WTC11 (cell line): ENCODE data around the gene FILIP1L. TPM values are rescaled to one million over a fixed set of nuclear protein-coding genes. Genes with fewer than 3 reads are reported as not detected.
A peak's percentile ranks its signal among the peaks of the same experiment; 100 is the strongest.

Experiments used
- ATAC-seq: fragments of 200-7000 bp; cut with Tn5 transposase; 2 replicates; pipeline ENCODE4 v1.10.0; 2021; ENCODE audit warnings: mild to moderate bottlenecking, moderate library complexity
- CTCF ChIA-PET: fragments of 300-600 bp; sonication (Branson Sonifier 250); formaldehyde crosslinking; loops from one replicate; lab custom pipeline; 2021; ENCODE audit warnings: antibody characterized with exemption; lab: Charles Lee
- POLR2A ChIA-PET: fragments of 350-600 bp; sonication (Branson Sonifier 250); formaldehyde crosslinking; loops from one replicate; lab custom pipeline; 2021; ENCODE audit warnings: antibody characterized with exemption; lab: Charles Lee
- DNase-seq: peaks from one replicate; pipeline ENCODE4 v3.0.0; 2021; ENCODE audit warnings: low spot score
- H3K27ac Mint-ChIP-seq: 2 replicates; pipeline ENCODE4 v1.8.0; 2021; ENCODE audit warnings: mixed read lengths
- H3K27me3 Mint-ChIP-seq: 2 replicates; pipeline ENCODE4 v1.8.0; 2021; ENCODE audit warnings: low read depth, mild to moderate bottlenecking, moderate library complexity, mixed read lengths
- H3K36me3 Mint-ChIP-seq: 2 replicates; pipeline ENCODE4 v1.8.0; 2021; ENCODE audit warnings: mixed read lengths
- H3K4me1 Mint-ChIP-seq: 2 replicates; pipeline ENCODE4 v1.8.0; 2022; ENCODE audit warnings: mixed read lengths
- H3K4me3 Mint-ChIP-seq: 2 replicates; pipeline ENCODE4 v1.8.0; 2021; ENCODE audit warnings: mild to moderate bottlenecking, moderate library complexity, mixed read lengths
- H3K9me3 Mint-ChIP-seq: 2 replicates; pipeline ENCODE4 v1.8.0; 2021; ENCODE audit warnings: mixed read lengths
- ATF1 ChIP-seq: sonication (generic); formaldehyde crosslinking; IDR thresholded peaks from 2 replicates; pipeline ENCODE4 v1.8.1; 2023; ENCODE audit warnings: mild to moderate bottlenecking, moderate library complexity, missing genetic modification reagents
- CREM ChIP-seq: sonication (generic); formaldehyde crosslinking; IDR thresholded peaks from 2 replicates; pipeline ENCODE4 v1.8.1; 2022; ENCODE audit warnings: mild to moderate bottlenecking, missing genetic modification reagents, moderate library complexity
- E2F1 ChIP-seq: sonication (generic); formaldehyde crosslinking; IDR thresholded peaks from 2 replicates; pipeline ENCODE4 v1.8.0; 2022; ENCODE audit warnings: mild to moderate bottlenecking, missing genetic modification reagents
- E2F4 ChIP-seq: sonication (generic); formaldehyde crosslinking; IDR thresholded peaks from 2 replicates; pipeline ENCODE4 v1.8.1; 2022; ENCODE audit warnings: low read depth, mild to moderate bottlenecking, moderate library complexity, missing genetic modification reagents, borderline replicate concordance
- ELF4 ChIP-seq: sonication (generic); formaldehyde crosslinking; IDR thresholded peaks from 2 replicates; pipeline ENCODE4 v1.8.1; 2022; ENCODE audit warnings: low read depth, mild to moderate bottlenecking, moderate library complexity, missing genetic modification reagents
- ESRRA ChIP-seq: sonication (generic); formaldehyde crosslinking; IDR thresholded peaks from 2 replicates; pipeline ENCODE4 v1.8.1; 2022; ENCODE audit warnings: mild to moderate bottlenecking, missing genetic modification reagents, borderline replicate concordance
- FOXJ3 ChIP-seq: sonication (generic); formaldehyde crosslinking; IDR thresholded peaks from 2 replicates; pipeline ENCODE4 v1.9.0; 2021; ENCODE audit warnings: missing genetic modification reagents, mild to moderate bottlenecking, borderline replicate concordance
- HMGA2 ChIP-seq: fragments of 250-450 bp; sonication (Bioruptor Pico); IDR thresholded peaks from 2 replicates; pipeline ENCODE4 v1.4.0; 2021; ENCODE audit warnings: mild to moderate bottlenecking, moderate library complexity
- IRF2 ChIP-seq: sonication (generic); formaldehyde crosslinking; IDR thresholded peaks from 2 replicates; pipeline ENCODE4 v1.8.0; 2022; ENCODE audit warnings: low read depth, missing genetic modification reagents, borderline replicate concordance
- KAT7 ChIP-seq: sonication (generic); formaldehyde crosslinking; IDR thresholded peaks from 2 replicates; pipeline ENCODE4 v1.8.1; 2023; ENCODE audit warnings: missing genetic modification reagents, mild to moderate bottlenecking, borderline replicate concordance
- RELA ChIP-seq: sonication (generic); formaldehyde crosslinking; IDR thresholded peaks from 2 replicates; pipeline ENCODE4 v1.8.1; 2022; ENCODE audit warnings: missing genetic modification reagents, mild to moderate bottlenecking, borderline replicate concordance
- RORB ChIP-seq: fragments of 250-450 bp; sonication (Bioruptor Pico); IDR thresholded peaks from 2 replicates; pipeline ENCODE4 v1.9.0; 2021; ENCODE audit warnings: mild to moderate bottlenecking
- SMAD4 ChIP-seq: sonication (generic); formaldehyde crosslinking; IDR thresholded peaks from 2 replicates; pipeline ENCODE4 v1.8.0; 2022; ENCODE audit warnings: mild to moderate bottlenecking, missing genetic modification reagents
- STAT6 ChIP-seq: sonication (generic); formaldehyde crosslinking; conservative IDR thresholded peaks from 2 replicates; pipeline ENCODE4 v1.8.1; 2023; ENCODE audit warnings: mild to moderate bottlenecking, low read depth, missing genetic modification reagents, moderate library complexity
- TCF7 ChIP-seq: sonication (generic); formaldehyde crosslinking; IDR thresholded peaks from 2 replicates; pipeline ENCODE4 v1.8.0; 2022; ENCODE audit warnings: mild to moderate bottlenecking, low read depth, missing genetic modification reagents, moderate library complexity
- ZNF263 ChIP-seq: sonication (generic); formaldehyde crosslinking; IDR thresholded peaks from 2 replicates; pipeline ENCODE4 v1.8.1; 2022; ENCODE audit warnings: low read depth, mild to moderate bottlenecking, moderate library complexity, missing genetic modification reagents
- ZNF671 ChIP-seq: fragments of 250-450 bp; sonication (Bioruptor Pico); IDR thresholded peaks from 2 replicates; pipeline ENCODE4 v1.8.0; 2021; ENCODE audit warnings: mild to moderate bottlenecking
- total RNA-seq: library from RNA; stranded (reverse); gene quantifications from 3 replicates; pipeline ENCODE4 v1.2.3, GENCODE V29; 2021
- TF ChIP-seq, protein P1 (sequence below): sonication (generic); formaldehyde crosslinking; IDR thresholded peaks from 2 replicates; pipeline ENCODE4 v1.8.0; 2022; ENCODE audit warnings: mild to moderate bottlenecking, missing genetic modification reagents
- TF ChIP-seq, protein P2 (sequence below): fragments of 200-600 bp; IDR thresholded peaks from 2 replicates; pipeline ENCODE4 v1.8.0; 2022; ENCODE audit warnings: antibody characterized with exemption
- TF ChIP-seq, protein P3 (sequence below): fragments of 250-450 bp; sonication (Bioruptor Pico); IDR thresholded peaks from 2 replicates; pipeline ENCODE4 v1.9.0; 2021; ENCODE audit warnings: mild to moderate bottlenecking, borderline replicate concordance

FILIP1L gene
- total RNA-seq, 1 experiment from 2014 or later: 0.17 TPM

DNA sequence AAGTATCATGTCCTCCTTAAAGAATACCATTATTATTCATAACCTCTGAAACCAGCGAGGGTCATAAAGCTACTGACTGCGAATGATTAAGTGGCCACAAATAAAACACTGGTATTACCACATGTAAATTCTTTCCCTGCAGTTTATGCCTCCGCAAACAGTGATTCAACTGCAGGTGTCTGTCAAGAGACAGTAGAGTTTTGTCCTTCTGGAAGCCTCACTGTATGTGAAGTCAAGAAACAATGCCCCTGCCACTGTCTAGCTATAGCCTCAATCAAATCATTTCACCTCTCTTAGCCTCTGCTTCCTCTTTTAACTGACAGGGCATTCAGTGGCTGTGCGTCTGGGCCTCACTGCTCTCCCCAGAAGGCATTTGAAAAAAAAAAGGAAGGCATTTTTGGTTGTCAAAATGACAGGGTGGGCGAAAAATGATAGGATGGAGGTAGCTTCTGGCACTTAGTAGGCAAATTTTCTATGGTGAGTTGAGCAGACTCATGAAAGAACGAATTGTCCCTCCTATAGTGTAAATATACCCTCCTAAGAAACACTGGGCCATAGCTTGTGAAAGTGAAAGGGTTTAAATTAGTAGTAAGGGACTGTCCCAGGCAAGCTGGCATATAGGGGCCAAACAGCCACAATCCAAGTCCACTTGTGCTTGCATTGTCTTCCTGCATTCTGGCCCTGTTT, 66.7 kb downstream of the FILIP1L start:
- Mint-ChIP-seq H3K27ac (peak overlapping the region; percentile 15; the same call in 1 of the 2 replicates), H3K9me3 (no peaks in the 10 kb centered on the region)

More for the DNA sequence above, 66.7 kb downstream of the FILIP1L start:
- DNase-seq: no peak
- POLR2A ChIA-PET: no interaction called here
- no peak for ATAC-seq
- Mint-ChIP-seq H3K4me3 (no peak overlapping the region), H3K36me3 (no peaks in the 10 kb centered on the region), H3K4me1 (peaks cover 20% of the 10 kb centered on the region), H3K27me3 (no peaks in the 10 kb centered on the region)
- CTCF ChIA-PET: interaction anchor here (1.3 to 1.8 kb wide), 3 partner anchors 21 to 207 kb away, joined by 4 to 7 read pairs (median 5); no protein-coding TSS in a partner anchor
- no peak for TF ChIP-seq ATF1 (CRISPR knock-in tag)
- TF ChIP-seq FOXJ3 (CRISPR knock-in tag): no peak
- no peak for TF ChIP-seq SMAD4 (CRISPR knock-in tag)
- TF ChIP-seq ZNF263 (CRISPR knock-in tag): no peak
- no peak for TF ChIP-seq TCF7 (CRISPR knock-in tag)
- no peak for TF ChIP-seq ELF4 (CRISPR knock-in tag)
- TF ChIP-seq ZNF671 (CRISPR knock-in tag): no peak
- TF ChIP-seq E2F1 (CRISPR knock-in tag): no peak
- TF ChIP-seq RELA (CRISPR knock-in tag): no peak
- TF ChIP-seq HMGA2: no peak
- no peak for TF ChIP-seq E2F4 (CRISPR knock-in tag)
- TF ChIP-seq, protein P1, sequence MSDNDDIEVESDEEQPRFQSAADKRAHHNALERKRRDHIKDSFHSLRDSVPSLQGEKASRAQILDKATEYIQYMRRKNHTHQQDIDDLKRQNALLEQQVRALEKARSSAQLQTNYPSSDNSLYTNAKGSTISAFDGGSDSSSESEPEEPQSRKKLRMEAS: no peak
- TF ChIP-seq CREM: no peak
- TF ChIP-seq, protein P2, sequence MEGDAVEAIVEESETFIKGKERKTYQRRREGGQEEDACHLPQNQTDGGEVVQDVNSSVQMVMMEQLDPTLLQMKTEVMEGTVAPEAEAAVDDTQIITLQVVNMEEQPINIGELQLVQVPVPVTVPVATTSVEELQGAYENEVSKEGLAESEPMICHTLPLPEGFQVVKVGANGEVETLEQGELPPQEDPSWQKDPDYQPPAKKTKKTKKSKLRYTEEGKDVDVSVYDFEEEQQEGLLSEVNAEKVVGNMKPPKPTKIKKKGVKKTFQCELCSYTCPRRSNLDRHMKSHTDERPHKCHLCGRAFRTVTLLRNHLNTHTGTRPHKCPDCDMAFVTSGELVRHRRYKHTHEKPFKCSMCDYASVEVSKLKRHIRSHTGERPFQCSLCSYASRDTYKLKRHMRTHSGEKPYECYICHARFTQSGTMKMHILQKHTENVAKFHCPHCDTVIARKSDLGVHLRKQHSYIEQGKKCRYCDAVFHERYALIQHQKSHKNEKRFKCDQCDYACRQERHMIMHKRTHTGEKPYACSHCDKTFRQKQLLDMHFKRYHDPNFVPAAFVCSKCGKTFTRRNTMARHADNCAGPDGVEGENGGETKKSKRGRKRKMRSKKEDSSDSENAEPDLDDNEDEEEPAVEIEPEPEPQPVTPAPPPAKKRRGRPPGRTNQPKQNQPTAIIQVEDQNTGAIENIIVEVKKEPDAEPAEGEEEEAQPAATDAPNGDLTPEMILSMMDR: no peak
- TF ChIP-seq, protein P3, sequence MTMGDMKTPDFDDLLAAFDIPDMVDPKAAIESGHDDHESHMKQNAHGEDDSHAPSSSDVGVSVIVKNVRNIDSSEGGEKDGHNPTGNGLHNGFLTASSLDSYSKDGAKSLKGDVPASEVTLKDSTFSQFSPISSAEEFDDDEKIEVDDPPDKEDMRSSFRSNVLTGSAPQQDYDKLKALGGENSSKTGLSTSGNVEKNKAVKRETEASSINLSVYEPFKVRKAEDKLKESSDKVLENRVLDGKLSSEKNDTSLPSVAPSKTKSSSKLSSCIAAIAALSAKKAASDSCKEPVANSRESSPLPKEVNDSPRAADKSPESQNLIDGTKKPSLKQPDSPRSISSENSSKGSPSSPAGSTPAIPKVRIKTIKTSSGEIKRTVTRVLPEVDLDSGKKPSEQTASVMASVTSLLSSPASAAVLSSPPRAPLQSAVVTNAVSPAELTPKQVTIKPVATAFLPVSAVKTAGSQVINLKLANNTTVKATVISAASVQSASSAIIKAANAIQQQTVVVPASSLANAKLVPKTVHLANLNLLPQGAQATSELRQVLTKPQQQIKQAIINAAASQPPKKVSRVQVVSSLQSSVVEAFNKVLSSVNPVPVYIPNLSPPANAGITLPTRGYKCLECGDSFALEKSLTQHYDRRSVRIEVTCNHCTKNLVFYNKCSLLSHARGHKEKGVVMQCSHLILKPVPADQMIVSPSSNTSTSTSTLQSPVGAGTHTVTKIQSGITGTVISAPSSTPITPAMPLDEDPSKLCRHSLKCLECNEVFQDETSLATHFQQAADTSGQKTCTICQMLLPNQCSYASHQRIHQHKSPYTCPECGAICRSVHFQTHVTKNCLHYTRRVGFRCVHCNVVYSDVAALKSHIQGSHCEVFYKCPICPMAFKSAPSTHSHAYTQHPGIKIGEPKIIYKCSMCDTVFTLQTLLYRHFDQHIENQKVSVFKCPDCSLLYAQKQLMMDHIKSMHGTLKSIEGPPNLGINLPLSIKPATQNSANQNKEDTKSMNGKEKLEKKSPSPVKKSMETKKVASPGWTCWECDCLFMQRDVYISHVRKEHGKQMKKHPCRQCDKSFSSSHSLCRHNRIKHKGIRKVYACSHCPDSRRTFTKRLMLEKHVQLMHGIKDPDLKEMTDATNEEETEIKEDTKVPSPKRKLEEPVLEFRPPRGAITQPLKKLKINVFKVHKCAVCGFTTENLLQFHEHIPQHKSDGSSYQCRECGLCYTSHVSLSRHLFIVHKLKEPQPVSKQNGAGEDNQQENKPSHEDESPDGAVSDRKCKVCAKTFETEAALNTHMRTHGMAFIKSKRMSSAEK (CRISPR knock-in tag): no peak
- no peak for TF ChIP-seq ESRRA
- no peak for TF ChIP-seq RORB (CRISPR knock-in tag)
- no peak for TF ChIP-seq KAT7
- TF ChIP-seq IRF2: no peak
- no peak for TF ChIP-seq STAT6 (CRISPR knock-in tag)
- TF ChIP-seq, all 79 proteins: peak for 0
